A673 (cell line): Measurements from ENCODE around the gene CEACAM3.

Experiments used
- EZH2 ChIP-seq: fragments of 200-600 bp; sonication (generic); IDR thresholded peaks from 2 replicates; pipeline ENCODE4 v1.6.1; 2017; ENCODE audit warnings: borderline replicate concordance, low read depth, mild to moderate bottlenecking, mixed read lengths, antibody characterized with exemption, low read length; ENCODE audit not compliant: poor library complexity, severe bottlenecking
- TF ChIP-seq, protein P1 (sequence below): fragments of 300-800, 200-600 bp; sonication (generic); conservative IDR thresholded peaks from 2 replicates; pipeline ENCODE4 v1.5.1; 2017; ENCODE audit warnings: low read depth, mild to moderate bottlenecking, antibody characterized with exemption, low read length, moderate library complexity, mixed read lengths

- TF ChIP-seq, protein P1, sequence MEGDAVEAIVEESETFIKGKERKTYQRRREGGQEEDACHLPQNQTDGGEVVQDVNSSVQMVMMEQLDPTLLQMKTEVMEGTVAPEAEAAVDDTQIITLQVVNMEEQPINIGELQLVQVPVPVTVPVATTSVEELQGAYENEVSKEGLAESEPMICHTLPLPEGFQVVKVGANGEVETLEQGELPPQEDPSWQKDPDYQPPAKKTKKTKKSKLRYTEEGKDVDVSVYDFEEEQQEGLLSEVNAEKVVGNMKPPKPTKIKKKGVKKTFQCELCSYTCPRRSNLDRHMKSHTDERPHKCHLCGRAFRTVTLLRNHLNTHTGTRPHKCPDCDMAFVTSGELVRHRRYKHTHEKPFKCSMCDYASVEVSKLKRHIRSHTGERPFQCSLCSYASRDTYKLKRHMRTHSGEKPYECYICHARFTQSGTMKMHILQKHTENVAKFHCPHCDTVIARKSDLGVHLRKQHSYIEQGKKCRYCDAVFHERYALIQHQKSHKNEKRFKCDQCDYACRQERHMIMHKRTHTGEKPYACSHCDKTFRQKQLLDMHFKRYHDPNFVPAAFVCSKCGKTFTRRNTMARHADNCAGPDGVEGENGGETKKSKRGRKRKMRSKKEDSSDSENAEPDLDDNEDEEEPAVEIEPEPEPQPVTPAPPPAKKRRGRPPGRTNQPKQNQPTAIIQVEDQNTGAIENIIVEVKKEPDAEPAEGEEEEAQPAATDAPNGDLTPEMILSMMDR, result no peak
- no peak for TF ChIP-seq EZH2
Measured at GRCh38 chr19:41802770-41803169, 6.4 kb downstream of the CEACAM3 start.
